GM19463 (cell line): ENCODE measurements around the gene NFXL1.
"Not testable (repeated sequence)": the region's sequence is repeated elsewhere in the genome, so short reads cannot be mapped to it uniquely, and the experiment has no call there.

Experiments
- ATAC-seq: cut with Tn5 transposase; IDR thresholded peaks from one replicate; pipeline ENCODE4 v1.9.1; 2021; ENCODE audit warnings: mild to moderate bottlenecking, moderate library complexity; ENCODE audit not compliant: unreplicated experiment

NFXL1 gene

DNA sequence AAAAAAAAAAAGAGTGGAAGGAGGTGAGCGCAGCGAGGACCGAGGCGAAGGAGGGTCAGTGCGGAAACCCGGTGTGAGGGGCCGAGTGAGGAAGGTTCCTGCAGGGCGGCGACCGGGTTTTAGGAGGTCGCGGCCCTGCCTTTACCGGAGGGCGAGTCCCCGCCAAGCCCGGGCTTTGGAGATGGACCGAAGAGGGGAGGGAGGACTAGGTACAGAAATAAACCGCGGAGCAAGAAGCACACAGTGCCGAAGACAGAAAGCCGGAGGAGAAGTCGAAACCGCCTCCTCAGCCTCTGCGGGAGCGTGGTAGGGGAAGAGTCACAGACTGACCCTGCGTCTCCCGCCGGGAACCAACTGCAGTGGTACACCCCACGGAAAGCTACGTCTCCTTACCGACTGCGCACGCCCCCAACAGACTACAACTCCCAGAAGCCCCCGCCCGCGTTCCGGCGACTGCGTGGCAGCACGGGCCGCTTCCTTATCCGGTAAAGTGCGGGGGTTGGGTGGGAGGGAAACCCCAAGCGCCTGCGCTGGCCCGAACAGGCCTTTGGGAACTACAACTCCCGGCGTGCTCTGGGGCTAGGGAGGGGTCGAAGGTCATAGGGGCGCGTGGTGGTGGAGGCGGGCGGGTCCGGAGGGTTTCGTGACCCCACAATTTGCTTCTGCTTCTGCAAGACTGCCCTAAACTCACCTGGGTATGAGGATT is at the start of gene NFXL1:
Gene NFXL1, minus strand, starts transcription at position 364 of the 706 bp plus-strand sequence. CDS start 380 bp downstream, outside the sequence.
- peak; percentile 96 for ATAC-seq

- ATAC-seq: no peak
Measured at GRCh38 chr4:47954677-47955076, 40.3 kb upstream of the NFXL1 start.

GRCh38 chr4:47954245-47954644 is 39.9 kb upstream of the NFXL1 start:
- no peak for ATAC-seq

DNA sequence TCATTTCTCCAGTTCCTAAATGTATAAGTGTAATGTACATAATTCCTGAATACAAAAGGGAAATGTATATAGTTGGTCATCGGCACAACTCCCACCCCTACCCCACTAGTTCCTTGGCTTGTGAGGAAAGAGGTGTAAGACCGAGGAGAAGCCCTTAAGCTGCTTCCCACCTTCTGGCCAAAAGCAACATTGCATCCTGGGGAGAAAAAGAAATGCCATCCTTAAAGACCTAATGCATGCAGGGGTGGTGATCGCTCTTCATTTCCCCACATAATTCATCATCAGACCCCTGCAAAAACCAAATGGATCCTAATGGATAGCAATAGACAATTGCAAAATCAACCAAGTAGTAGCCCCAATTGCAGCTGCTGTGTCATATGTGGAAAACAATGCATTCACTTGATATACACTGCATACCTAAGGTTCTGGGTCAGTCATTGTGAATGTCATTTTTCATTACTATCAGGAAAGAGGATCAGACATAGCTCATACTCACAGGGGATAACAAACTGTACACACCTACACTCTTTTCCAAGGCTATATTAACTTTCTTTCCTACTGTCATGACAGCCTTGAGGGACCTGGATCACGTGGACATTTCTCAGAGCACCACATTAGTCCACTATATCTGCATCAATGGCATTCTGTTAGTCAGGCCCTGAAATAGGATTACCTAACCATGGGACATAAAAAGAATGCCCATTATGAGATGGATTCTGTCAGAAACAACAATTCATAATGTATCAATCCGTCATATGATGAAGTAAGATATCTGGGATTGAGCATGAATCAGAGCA is 31.7 kb upstream of the NFXL1 start:
- no peak for ATAC-seq

- no peak for ATAC-seq
Measured at GRCh38 chr4:47942081-47942819, 27.9 kb upstream of the NFXL1 start.

DNA sequence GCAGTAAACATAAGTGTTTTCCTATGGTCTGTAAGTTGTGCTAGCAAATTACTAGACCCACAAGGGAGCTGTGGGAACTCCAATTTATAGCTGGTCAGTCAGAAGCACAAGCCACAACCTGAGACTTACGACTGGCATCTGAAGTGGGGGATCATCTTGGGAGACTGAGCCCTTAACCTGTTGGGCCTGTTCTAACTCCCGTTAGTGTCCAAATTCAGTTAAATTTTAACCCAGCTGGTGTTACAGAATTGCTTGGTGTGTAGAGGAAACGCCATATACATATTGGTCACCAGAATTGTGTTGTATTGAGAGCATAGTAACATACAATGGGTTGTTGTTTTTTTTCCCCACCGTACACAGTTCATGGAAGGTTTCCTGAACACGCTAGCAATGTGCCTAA is 25.1 kb upstream of the NFXL1 start:
- ATAC-seq: no peak

DNA sequence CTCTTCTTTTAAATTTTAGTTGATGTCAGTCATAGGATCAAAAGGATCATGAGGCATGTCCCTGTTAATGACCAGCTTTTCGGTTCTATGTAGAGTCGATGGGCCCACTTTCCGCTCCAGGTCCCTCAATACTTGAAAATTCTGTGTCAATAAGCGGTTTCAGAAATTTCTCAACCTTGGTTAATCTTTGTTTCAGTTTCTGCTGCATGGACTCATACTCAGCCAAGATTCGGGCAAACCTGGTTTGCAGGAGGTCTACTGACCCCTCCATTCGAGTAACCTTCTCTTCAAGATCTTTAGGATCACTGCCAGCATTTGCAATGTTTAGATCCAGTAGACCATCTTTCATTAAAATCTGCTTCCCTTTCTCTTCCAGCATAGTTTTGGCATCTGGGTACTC is 22.0 kb upstream of the NFXL1 start:
- ATAC-seq: no peak

DNA sequence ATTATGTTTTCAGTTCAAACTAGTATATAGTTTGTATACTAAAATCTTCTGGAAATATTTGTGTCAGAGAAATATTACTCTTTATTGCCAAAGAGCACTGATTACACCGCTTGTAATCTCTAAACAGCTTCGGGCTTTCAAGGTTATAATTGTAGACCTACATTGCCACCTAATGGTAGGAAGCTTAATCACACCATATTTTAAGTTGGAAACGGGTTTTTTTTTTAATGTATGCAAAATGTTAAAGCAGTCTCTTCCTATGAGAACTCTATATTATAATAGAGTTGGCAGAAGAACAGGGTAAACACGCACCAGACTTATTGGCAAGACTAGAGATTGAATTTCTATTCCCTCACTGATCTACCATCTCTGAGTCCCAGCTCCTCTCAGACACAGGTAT is 19.5 kb upstream of the NFXL1 start:
- no peak for ATAC-seq

- ATAC-seq: no peak
Measured at GRCh38 chr4:47930971-47931804, 16.8 kb upstream of the NFXL1 start.

GRCh38 chr4:47929682-47930201 is 15.4 kb upstream of the NFXL1 start:
- ATAC-seq: no peak

- ATAC-seq: peak; percentile 95
Measured at GRCh38 chr4:47926667-47927258, 12.4 kb upstream of the NFXL1 start.

GRCh38 chr4:47923261-47923608 is 8.9 kb upstream of the NFXL1 start:
- ATAC-seq: not testable (repeated sequence)

DNA sequence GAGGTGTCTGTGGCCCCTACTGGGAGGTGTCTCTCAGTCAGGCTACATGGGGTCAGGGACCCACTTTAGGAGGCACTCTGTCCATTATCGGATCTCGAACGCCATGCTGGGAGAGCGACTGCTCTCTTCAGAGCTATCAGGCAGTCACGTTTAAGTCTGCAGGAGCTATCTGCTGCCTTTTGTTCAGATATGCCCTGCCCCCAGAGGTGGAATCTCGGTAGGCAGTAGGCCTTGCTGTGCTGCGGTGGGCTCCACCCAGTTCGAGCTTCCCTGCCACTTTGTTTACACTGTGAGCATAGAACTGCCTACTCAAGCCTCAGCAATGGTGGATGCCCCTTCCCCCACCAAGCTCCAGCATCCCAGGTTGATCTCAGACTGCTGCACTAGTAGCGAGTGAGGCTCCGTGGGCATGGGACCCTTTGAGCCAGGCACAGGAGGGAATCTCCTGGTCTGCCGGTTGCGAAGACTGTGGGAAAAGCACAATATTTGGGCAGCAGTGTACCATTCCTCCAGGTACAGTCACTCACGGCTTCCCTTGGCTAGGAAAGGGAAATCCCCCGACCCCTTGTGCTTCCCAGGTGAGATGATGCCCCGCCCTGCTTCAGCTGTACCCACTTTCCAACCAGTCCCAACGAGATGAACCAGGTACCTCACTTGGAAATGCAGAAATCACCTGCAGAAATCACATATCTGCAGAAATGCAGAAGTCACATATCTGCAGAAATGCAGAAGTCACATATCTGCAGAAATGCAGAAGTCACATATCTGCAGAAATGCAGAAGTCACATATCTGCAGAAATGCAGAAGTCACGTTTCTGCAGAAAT is 8.3 kb upstream of the NFXL1 start:
- ATAC-seq: not testable (repeated sequence)

- ATAC-seq: not testable (repeated sequence)
Measured at GRCh38 chr4:47917163-47917562, 2.8 kb upstream of the NFXL1 start.

- no peak for ATAC-seq
Measured at GRCh38 chr4:47915378-47915777, 995 bp upstream of the NFXL1 start.

GRCh38 chr4:47914926-47915237 is 499 bp upstream of the NFXL1 start:
- ATAC-seq: peak; percentile 8

DNA sequence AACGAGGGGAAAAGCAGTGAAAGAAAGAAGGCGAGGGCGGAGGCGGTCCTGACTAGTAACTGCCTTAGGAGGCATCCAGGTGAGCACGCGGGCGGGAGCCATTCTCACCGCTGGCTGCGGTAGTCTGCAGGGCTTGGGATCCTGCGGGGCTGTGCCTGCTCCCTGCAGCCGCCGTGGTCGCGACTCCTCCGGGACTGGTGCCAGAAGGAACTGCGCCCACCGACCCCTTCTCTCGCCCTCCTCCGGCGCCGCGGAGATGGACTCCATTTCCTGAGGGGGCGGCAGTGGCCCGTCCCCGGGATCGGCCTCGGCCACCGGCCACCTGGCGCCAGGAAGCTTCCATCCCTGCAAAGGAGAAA is 543 bp downstream of the NFXL1 start:
- ATAC-seq: peak; percentile 10

GRCh38 chr4:47913330-47913729 is 1.1 kb downstream of the NFXL1 start:
- no peak for ATAC-seq

GRCh38 chr4:47907089-47907646 is 7.2 kb downstream of the NFXL1 start:
- ATAC-seq: no peak
